Karpas-422 (cell line): ENCODE results near the gene TTC21A. TPM values are rescaled to one million over a fixed set of nuclear protein-coding genes. Genes with fewer than 3 reads are reported as not detected.

Experiments used
- DNase-seq: peaks from one replicate; pipeline ENCODE4 v3.0.0-alpha.2; 2015
- H2AFZ ChIP-seq: fragments of 200-600 bp; sonication (generic); 2 replicates; pipeline ENCODE4 v1.6.1; 2014; ENCODE audit warnings: antibody characterized with exemption, low read length, mixed read lengths
- H3K27ac ChIP-seq: fragments of 200-600 bp; sonication (generic); 2 replicates; pipeline ENCODE4 v1.5.1; 2014; ENCODE audit warnings: mild to moderate bottlenecking, low read length, moderate library complexity
- H3K27me3 ChIP-seq: fragments of 200-600 bp; sonication (generic); 2 replicates; pipeline ENCODE4 v1.6.1; 2014; ENCODE audit warnings: low read length, mixed read lengths
- H3K36me3 ChIP-seq: fragments of 200-600 bp; sonication (generic); 2 replicates; pipeline ENCODE4 v1.6.1; 2014; ENCODE audit warnings: low read length, mixed read lengths; ENCODE audit not compliant: insufficient read depth
- H3K4me1 ChIP-seq: fragments of 200-600 bp; sonication (generic); 2 replicates; pipeline ENCODE4 v1.6.1; 2014; ENCODE audit warnings: mild to moderate bottlenecking, low read length, mixed read lengths
- H3K4me2 ChIP-seq: fragments of 200-600 bp; sonication (generic); 2 replicates; pipeline ENCODE4 v1.6.1; 2014; ENCODE audit warnings: low read length, low read depth, mild to moderate bottlenecking; ENCODE audit not compliant: poor library complexity, severe bottlenecking
- H3K4me3 ChIP-seq: fragments of 200-600 bp; sonication (generic); 2 replicates; pipeline ENCODE4 v1.5.1; 2014; ENCODE audit warnings: mild to moderate bottlenecking, antibody characterized with exemption, low read length, mixed read lengths
- H3K79me2 ChIP-seq: fragments of 200-600 bp; sonication (generic); 2 replicates; pipeline ENCODE4 v1.6.1; 2014; ENCODE audit warnings: mild to moderate bottlenecking, low read length, mixed read lengths
- H3K9ac ChIP-seq: fragments of 200-600 bp; sonication (generic); 2 replicates; pipeline ENCODE4 v1.6.0; 2014; ENCODE audit warnings: low read length
- H3K9me2 ChIP-seq: fragments of 200-600 bp; sonication (generic), shearing (Covaris generic); replicated peaks from 2 replicates; pipeline ENCODE4 v1.6.0; 2014; ENCODE audit warnings: mild to moderate bottlenecking, low read length, moderate library complexity; ENCODE audit not compliant: insufficient read depth
- H3K9me3 ChIP-seq: fragments of 300-700, 200-600 bp; sonication (generic); 2 replicates; pipeline ENCODE4 v1.6.1; 2014; ENCODE audit warnings: low read length, mixed read lengths
- H4K20me1 ChIP-seq: fragments of 200-600 bp; sonication (generic); 2 replicates; pipeline ENCODE4 v1.6.1; 2014; ENCODE audit warnings: mild to moderate bottlenecking, antibody characterized with exemption, low read length, low read depth; ENCODE audit not compliant: insufficient read depth
- total RNA-seq: library from RNA; depleted of rRNA; stranded (reverse); fragments of >200 nt; shearing (Covaris generic); gene quantifications from 2 replicates; pipeline ENCODE4 v1.2.3, GENCODE V29; 2014; ENCODE audit warnings: low replicate concordance

TTC21A gene
- total RNA-seq, 1 experiment from 2014 or later: 9.5 TPM

DNA sequence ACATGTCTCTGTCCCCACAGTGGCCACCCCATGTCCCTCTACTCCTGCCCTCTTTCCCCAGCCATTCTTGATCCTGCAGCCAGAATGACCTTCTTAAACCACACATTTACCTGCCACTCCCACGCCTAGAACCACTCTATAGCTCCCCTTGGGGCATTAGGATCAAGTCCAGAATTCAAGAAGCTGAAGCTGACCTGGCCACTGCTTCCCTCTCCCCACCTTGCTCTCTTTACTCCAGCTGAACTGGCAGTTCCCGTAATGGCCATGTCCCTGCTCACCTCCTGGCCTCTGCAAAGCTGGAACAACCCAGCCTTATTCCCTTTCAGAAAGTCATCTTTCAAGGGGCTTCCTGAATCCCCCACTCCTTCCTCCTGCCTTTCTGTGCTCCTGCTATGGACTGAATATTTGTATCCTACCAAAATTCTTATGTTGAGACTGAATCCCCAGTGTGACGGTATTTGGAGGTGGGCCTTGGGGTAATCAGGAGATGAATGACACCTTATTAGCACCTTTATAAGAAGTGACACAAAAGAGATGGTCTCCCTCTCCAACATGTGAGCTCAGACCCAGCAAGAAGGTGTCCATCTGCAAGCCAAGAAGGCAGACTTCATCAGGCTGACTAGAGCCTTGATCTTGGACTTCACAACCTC, 42.1 kb downstream of the TTC21A start:
- Histone ChIP-seq H3K9me3 (no peaks in the 10 kb centered on the region), H3K9ac (peak overlapping the region; percentile 77; the same call in 1 of the 2 replicates), H2AFZ (no peak overlapping the region), H3K4me1 (peaks cover 75% of the 10 kb centered on the region), H3K4me2 (peak overlapping the region; percentile 68), H4K20me1 (peaks cover 8% of the 10 kb centered on the region; the same call in 1 of the 2 replicates), H3K27ac (peak overlapping the region; percentile 90), H3K27me3 (no peaks in the 10 kb centered on the region), H3K79me2 (peaks cover 20% of the 10 kb centered on the region; the same call in 1 of the 2 replicates), H3K9me2 (no peaks in the 10 kb centered on the region), H3K4me3 (peak overlapping the region; percentile 64; the same call in 1 of the 2 replicates), H3K36me3 (no peaks in the 10 kb centered on the region; the same call in 1 of the 2 replicates)
- DNase-seq: no peak

DNA sequence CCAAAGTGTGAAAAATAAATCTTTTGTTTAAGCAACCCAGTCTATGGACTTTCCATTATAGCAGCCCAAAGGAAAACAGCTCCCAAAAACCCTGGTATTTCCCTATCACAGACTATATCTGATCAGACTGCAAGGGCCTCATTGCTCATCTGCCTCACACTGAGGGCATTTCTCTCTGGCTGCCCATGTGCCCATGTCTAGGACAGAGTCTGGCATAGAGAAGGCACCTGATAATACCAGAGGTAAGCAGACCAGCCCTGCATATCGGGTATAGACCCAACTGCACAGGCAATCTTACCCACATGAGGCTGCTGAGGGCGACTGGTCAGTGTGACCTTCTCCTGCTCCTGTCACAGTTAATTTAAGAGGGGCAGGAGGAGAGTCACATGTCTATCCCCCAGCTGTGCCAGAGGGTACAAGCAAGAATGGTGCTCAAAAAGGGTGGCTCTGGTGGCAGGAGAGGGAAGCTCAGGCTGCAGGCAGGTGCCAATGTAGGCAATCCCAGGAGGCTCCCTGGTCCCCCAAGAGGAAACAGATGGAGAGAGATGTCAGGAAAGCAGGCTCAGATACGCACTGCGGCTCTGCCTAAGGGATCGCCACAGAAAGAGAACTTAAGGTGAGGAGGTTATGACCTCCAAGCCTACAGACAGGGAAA, 42.8 kb downstream of the TTC21A start:
- Histone ChIP-seq H3K4me1 (peaks cover 75% of the 10 kb centered on the region), H3K27me3 (no peaks in the 10 kb centered on the region), H2AFZ (no peak overlapping the region), H3K36me3 (no peaks in the 10 kb centered on the region; the same call in 1 of the 2 replicates), H3K4me2 (peak overlapping the region; percentile 68), H3K9ac (peak overlapping the region; percentile 77), H3K4me3 (peak overlapping the region; percentile 78; the same call in 1 of the 2 replicates), H4K20me1 (peaks cover 8% of the 10 kb centered on the region; the same call in 1 of the 2 replicates), H3K9me3 (no peaks in the 10 kb centered on the region), H3K79me2 (peaks cover 20% of the 10 kb centered on the region; the same call in 1 of the 2 replicates), H3K9me2 (no peaks in the 10 kb centered on the region), H3K27ac (peak overlapping the region; percentile 90)
- DNase-seq: peak; percentile 54

DNA sequence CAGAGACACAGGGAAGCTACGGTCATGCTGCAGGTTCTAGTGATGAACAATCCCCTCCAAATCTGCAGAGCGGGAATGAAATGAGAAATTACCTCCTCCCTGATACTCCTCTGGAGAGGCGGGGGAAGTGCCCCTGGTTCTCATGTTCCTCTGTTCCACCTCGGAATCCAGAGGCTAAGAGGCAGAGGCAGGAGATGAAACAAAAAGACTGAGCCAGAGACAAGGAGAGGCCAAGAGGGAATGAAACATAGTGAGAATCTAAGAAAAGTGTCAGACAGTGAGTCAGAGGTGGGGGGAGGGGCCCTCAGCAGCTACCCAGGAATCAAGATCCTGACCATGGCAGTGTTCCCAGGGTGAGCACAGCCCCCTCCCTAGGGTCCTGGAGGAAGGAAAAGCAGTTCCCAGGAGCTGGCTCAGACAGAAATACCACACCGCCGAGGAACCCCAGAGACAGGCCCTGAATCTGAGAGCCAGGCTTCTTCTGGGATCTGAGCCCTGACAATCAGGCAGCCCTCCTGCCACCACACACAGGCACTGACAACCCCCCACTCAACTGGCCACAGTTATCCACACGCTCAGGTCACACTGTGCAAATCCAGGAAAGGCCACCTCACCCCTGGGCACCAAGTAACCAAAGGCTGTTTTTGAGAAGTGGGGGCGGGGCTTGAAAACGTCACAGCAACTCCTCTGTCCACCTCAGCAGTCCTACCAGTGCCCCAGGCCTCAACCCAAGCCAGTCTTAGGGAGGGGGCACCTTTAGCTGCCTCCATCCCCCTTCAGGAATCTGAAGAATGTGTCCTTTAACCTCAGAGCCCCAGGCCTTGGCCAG, 43.5 kb downstream of the TTC21A start:
- peak overlapping the region; percentile 68 for H3K4me2 ChIP-seq
- H2AFZ ChIP-seq: no peak overlapping the region
- H3K27ac ChIP-seq: peak overlapping the region; percentile 90
- H3K36me3 ChIP-seq: no peaks in the 10 kb centered on the region
- peaks cover 70% of the 10 kb centered on the region for H3K4me1 ChIP-seq
- no peaks in the 10 kb centered on the region for H3K9me3 ChIP-seq
- H4K20me1 ChIP-seq: peaks cover 8% of the 10 kb centered on the region; the same call in 1 of the 2 replicates
- peak overlapping the region; percentile 78; the same call in 1 of the 2 replicates for H3K4me3 ChIP-seq
- H3K27me3 ChIP-seq: no peaks in the 10 kb centered on the region
- peak; percentile 47 for DNase-seq
- H3K79me2 ChIP-seq: peaks cover 20% of the 10 kb centered on the region; the same call in 1 of the 2 replicates
- peak overlapping the region; percentile 77 for H3K9ac ChIP-seq
- H3K9me2 ChIP-seq: no peaks in the 10 kb centered on the region

DNA sequence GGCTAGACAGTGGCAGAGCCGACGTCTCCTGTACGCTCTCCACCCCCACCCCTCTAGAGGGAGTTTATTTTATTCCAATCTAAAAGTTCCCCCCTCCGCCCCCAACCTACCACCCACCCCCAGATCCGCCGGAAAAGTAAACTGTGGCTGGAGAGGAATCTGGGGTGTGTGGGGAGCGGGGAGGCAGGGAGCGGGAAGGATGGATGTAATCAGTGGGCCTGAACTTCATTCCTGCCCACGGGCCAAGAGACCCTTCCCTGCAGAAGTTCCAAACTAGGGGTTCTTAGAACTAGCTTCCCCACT, 46.4 kb downstream of the TTC21A start:
- H4K20me1 ChIP-seq: peaks cover 8% of the 10 kb centered on the region; the same call in 1 of the 2 replicates
- no peaks in the 10 kb centered on the region for H3K27me3 ChIP-seq
- no peaks in the 10 kb centered on the region for H3K9me3 ChIP-seq
- H3K4me1 ChIP-seq: peaks cover 41% of the 10 kb centered on the region
- no peaks in the 10 kb centered on the region for H3K36me3 ChIP-seq
- H2AFZ ChIP-seq: no peak overlapping the region
- H3K79me2 ChIP-seq: no peaks in the 10 kb centered on the region; the same call in 1 of the 2 replicates
- peak overlapping the region; percentile 53; the same call in 1 of the 2 replicates for H3K9ac ChIP-seq
- no peak for DNase-seq
- H3K27ac ChIP-seq: no peak overlapping the region
- H3K4me2 ChIP-seq: peak overlapping the region; percentile 68
- H3K4me3 ChIP-seq: peak overlapping the region; percentile 78; the same call in 1 of the 2 replicates
- no peaks in the 10 kb centered on the region for H3K9me2 ChIP-seq

DNA sequence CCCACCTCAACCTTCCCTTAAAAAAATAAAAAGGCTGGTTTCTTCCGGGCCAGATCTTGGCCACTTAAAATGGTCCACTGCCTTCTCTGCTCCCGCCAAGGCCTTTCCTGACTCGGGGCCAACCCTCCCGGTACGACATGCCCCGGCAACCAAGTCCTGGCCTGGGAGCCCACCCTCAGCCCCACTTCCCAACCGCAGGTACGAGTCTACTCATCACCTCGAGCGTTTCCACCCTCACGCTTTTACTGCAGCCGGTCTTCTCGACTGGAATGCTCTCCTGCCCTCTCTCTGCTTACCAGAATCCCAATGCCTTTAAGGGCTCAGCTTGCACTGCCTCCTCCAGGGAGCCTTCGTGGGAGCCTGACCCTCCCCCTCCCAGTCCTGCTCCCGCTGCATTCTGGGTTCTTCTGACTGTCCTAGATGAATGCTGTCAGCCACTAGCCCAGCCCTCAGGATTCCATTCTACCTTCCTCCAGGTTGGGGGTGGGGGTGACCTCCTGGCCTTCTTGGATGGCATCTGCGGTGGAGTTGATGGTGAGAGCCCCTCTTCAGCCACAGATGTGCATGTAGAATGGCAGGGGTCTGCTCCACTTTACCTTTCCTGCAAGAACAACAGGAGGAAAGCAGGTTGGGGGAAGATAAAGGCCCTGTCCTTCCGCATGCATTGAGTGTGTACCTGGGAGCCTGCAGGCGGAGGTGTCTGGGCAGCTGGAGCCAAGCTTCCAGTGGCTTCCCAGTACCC, 47.0 kb downstream of the TTC21A start:
- H3K79me2 ChIP-seq: no peaks in the 10 kb centered on the region
- H3K4me2 ChIP-seq: no peak overlapping the region
- no peak overlapping the region for H2AFZ ChIP-seq
- H3K4me1 ChIP-seq: peaks cover 36% of the 10 kb centered on the region
- no peaks in the 10 kb centered on the region for H3K36me3 ChIP-seq
- H3K9ac ChIP-seq: no peak overlapping the region
- H3K9me3 ChIP-seq: no peaks in the 10 kb centered on the region
- no peaks in the 10 kb centered on the region for H3K9me2 ChIP-seq
- DNase-seq: no peak
- no peaks in the 10 kb centered on the region for H3K27me3 ChIP-seq
- peaks cover 8% of the 10 kb centered on the region; the same call in 1 of the 2 replicates for H4K20me1 ChIP-seq
- H3K4me3 ChIP-seq: no peak overlapping the region
- H3K27ac ChIP-seq: no peak overlapping the region

DNA sequence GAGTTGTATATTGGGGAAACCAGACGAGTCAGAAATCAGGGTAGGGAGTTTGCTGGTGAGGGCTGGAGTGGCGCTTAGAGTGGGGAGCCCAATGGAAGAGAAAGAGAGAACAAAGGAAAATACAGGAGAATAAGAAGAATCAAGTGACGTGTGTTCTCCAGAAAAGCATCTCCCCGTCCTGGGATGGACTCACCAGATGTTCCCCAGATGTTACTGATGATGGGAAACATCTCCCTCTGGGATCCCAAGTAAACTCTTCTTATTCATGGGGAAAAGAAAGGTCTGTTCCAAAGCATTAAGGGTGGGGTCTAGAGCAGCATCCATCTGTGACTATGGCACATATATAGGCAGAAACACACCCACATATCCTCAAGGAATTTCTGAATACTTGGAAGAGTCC, 48.9 kb downstream of the TTC21A start:
- DNase-seq: no peak
- peaks cover 8% of the 10 kb centered on the region; the same call in 1 of the 2 replicates for H4K20me1 ChIP-seq
- H3K27ac ChIP-seq: no peak overlapping the region
- no peaks in the 10 kb centered on the region for H3K36me3 ChIP-seq
- H3K4me3 ChIP-seq: no peak overlapping the region
- H3K79me2 ChIP-seq: no peaks in the 10 kb centered on the region
- H3K4me2 ChIP-seq: no peak overlapping the region
- H2AFZ ChIP-seq: no peak overlapping the region
- H3K9me2 ChIP-seq: no peaks in the 10 kb centered on the region
- H3K4me1 ChIP-seq: peaks cover 16% of the 10 kb centered on the region
- no peaks in the 10 kb centered on the region for H3K9me3 ChIP-seq
- no peak overlapping the region for H3K9ac ChIP-seq
- no peaks in the 10 kb centered on the region for H3K27me3 ChIP-seq

DNA sequence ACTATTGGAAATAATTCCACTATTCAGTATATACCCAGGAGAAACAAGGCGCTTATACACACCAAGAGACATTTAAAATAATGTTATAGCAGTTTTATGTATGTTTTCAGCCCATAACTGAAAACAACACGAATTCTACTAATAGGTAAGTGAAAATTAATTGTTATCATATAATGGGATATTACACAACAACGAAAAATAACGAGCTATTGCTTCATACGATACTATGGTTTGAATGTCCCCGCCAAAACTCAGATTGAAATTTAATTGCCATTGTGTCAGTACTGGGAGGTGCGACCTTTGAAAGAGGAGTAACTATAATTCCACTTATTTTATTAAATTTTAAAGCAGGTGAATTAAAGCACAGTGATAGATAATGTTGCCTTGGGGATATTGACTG, 49.9 kb downstream of the TTC21A start:
- H3K9me3 ChIP-seq: no peaks in the 10 kb centered on the region
- no peaks in the 10 kb centered on the region for H3K79me2 ChIP-seq
- H3K27ac ChIP-seq: no peak overlapping the region
- H3K4me3 ChIP-seq: no peak overlapping the region
- H4K20me1 ChIP-seq: peaks cover 2% of the 10 kb centered on the region; the same call in 1 of the 2 replicates
- no peaks in the 10 kb centered on the region for H3K9me2 ChIP-seq
- no peak overlapping the region for H3K4me2 ChIP-seq
- no peaks in the 10 kb centered on the region for H3K36me3 ChIP-seq
- peaks cover 7% of the 10 kb centered on the region for H3K4me1 ChIP-seq
- no peak overlapping the region for H3K9ac ChIP-seq
- no peak overlapping the region for H2AFZ ChIP-seq
- no peaks in the 10 kb centered on the region for H3K27me3 ChIP-seq
- DNase-seq: no peak
